Stimulated activated CD8-positive, alpha-beta memory T cell treated with anti-CD3 and anti-CD28 coated beads, Interleukin-12 subunit alpha, Interleukin-12 subunit beta, amount 100 ng/mL, for 24 hours (primary cell): Measurements from ENCODE around the gene CAMKMT.

ENCODE experiments used
- DNase-seq: peaks from one replicate; pipeline ENCODE4 v3.0.0-alpha.2; 2020; ENCODE audit errors: extremely low read depth

The CAMKMT gene

DNA sequence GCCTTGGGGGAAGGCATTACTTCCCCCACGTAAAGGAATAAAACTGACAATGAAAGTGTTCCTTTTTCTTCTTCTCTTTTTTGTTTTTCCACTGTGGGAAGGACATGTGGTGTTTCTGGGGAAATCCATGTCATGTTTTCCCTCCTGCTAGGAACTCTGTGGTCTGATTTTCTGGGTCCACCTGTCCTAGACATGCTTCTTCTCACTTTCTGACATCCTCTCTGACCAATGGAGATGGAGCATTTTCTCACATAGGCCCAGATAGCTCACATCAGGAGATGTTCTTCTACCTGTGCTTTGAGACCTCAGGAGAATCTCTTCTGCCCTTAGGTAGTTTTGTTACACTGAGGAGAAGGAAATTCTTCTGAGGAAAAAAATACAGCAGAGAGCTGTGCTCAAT is 327.8 kb downstream of the CAMKMT start:
- DNase-seq: no peak

DNA sequence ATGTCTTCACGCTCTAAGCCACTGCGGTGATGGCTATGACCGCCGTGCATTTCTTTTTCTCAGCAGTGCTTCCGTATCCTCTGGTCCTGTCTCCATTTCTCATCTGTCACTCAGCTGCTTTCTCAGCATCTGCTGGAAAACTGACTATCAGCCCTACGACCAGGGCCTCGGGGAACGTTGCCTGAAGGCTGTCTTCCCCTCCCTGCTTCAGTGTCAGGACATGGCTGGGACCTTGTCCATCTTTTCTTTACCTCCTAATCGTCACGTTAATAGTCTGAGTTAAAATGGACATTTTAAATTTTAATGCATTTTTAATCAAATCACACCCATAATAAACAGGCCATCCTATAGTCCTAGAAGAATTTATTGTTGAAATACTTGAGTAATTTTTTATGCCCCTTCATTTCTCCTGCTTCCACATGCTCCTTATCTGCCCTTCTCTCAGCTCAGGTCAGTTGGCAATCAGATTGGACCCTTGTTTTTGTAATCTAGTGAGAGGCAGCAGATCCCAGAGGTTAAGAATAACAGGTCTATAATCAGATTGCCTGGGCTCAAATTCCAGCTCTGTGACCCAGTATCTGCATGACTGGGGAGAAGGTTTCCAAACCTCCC is 329.5 kb downstream of the CAMKMT start:
- no peak for DNase-seq

DNA sequence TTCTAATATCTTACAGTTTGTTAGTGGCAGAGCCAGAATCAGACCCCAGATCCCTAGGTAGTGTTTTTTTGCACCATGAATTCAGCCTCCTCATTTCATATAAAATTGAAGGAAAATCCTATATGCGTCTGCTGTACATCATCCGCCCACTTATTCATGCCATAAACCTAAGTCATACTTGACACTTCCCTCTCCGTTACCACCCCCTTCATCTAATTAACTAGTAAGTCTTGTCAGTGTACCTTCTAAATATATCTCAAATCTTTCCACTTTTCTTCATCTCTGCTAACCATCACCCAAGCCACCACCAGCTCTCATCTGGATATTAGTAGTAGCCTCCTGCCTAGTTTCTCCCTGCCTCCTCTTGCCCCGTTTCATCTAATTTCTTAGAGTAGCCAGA is 331.1 kb downstream of the CAMKMT start:
- no peak for DNase-seq

DNA sequence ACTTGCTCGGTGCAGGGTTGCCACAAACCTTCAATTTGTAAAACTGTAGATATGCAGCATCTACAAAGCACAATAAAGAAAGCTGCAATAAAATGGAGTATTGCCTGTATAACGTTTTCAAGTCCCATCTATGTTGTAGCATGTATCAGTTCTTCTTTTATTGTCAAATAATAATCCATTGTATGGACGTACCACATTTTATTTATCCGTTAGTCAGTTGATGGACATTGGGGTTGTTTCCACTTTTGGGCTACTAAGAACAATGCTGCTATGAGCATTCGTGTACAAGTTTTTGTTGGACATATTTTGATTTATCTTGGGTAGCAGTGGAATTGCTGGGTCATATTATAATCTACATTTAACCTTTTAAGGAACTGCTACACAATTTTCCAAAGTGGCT is 339.1 kb downstream of the CAMKMT start:
- no peak for DNase-seq

DNA sequence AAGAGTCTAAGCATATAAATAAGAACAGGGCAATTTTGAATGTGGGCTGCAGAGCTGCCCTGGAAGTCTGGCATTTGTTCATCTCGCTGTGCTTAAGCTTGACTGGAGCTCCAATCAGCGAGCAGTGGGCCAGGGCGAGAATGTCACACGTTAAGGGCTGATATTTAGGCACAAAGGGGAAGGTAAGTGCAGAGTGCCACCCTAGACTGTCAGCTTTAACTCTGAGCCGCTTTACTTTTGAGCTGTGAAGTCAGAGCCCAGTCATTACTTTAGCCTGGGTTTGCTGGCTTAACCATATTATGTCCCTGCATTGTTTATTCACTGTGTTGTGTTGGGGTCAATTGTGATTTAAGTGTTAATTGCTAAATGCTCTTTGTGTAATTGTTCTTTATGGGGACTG is 343.6 kb downstream of the CAMKMT start:
- DNase-seq: no peak

DNA sequence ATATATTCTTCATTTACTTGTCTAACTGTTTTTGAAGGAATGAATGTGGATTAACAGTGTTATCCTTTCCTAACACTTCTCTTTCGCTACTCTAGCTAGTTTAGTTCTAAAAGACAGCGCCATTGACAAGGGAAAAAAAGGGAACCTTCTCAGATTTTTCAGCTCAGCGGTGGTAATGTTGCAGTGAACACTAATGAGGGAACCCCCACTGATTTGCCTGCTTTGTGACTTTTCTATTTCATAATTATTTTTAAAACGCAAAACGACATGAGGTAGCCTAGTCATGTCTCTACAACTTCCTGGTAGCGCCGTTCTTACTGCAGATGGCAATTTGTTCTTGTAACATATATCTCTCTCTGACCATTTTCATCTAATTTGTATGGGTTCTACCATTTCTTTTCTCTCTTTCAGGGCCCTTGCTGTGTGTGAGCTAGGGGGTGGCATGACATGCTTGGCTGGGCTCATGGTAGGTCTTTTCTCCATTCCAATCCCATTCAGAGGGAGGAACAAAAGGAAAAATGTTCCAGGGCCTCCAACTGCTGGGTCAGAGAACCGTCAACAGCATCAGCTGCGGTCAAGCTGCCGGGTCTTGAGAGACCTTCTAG is 344.2 kb downstream of the CAMKMT start:
- DNase-seq: no peak

DNA sequence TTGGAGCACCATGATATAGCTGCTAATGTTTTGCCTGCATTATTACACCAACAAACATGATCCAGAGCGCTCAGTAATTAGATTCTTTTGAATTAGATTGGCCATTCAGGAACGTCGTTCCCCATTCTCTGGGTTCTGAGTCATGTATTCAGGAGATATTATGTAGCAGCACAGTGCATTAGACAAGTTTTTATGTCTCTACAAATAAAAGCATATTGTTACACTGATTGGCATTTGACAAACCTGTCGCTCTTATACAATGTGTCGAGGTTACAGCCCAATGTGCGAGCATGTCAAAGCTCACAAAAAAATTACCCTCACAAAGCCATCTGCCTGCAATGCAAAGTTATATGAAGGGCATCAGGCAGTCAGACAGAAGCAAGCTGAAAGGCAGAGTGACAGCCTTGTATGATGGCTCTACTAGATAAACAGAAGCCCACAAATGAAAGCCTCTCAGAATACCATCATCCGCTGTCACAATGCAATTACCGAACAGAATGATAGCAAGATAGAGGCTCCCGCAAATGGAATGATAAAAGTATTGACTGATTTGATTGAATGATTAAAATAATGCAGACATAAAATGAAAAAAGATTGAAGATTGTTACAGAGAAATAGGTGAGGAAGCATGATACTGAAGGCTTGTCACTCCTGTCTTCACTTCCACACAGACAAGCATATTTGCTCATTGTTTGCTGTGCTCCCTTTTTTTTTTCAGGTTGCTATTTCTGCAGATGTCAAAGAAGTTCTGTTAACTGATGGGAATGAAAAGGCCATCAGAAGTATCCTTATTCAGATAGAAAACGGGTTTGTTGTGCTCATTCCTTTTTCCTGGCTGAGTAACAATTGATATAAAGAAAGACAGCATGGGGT is 345.2 kb downstream of the CAMKMT start:
- DNase-seq: no peak

DNA sequence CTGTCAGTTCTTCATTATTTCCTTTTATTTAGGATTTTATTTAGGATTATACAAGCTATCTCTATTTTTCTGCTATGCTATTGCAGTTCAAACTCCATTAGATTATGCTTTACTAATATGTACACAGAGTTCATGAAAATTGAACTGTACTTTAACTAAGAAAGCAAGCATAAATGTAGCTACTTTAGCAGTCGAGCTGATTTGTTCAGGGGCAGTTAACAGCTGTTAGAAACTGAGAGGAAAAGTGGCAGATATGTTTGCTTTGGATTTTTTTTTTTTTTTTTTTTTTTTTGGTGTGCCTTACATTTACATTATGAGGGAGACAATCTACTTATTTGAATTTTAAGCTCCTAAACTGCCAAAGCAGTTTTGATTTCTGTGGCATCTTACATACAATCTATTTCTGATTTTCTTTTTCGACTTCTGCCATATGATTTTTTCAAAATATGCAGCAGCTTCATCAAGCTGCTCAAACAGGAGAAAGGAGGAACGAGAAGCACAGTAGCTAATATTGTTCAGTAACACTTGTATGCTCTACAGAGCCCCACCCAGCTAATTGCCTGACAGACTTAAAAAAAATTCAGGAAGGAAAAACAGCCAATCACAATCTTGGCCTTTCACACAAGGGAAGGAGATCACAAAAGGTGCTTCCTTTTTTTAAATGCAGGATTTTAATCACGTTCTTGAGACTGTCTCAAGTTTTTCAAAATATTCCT is 346.4 kb downstream of the CAMKMT start:
- DNase-seq: no peak

DNA sequence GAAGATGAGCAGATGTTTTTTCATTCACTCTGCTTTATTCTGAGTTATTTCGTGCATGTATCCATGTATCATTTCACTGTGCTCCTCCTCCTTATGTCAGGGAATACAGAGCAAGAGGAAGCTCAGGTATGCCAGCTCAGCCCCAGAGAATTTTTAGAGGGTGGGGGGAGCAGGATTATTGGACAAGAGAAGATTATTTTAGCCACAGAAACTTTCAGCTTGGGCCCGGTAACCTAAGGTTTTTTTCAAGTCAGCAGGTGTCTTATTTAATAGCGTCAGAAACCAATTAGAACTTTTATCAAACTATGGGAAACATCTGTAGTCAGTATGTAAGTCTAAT is 346.9 kb downstream of the CAMKMT start:
- no peak for DNase-seq

DNA sequence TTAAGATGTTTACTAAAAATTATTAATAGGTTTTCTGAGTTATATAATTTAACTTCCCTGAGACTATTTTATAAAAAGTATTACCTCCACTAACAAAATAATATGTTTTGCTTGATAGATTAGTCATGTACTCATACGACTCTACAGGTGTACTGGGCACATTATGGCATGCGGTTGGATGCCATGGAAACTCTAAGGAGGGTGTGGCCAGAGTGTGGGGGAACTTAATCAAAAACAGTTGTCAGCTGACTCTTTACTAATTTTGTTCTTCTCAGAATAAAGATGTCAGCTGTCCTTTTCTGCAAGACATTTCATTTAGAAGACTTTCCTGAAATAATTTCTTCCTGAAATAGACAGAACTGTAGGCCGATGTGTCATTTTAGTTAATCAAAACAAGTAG is 351.4 kb downstream of the CAMKMT start:
- DNase-seq: no peak

DNA sequence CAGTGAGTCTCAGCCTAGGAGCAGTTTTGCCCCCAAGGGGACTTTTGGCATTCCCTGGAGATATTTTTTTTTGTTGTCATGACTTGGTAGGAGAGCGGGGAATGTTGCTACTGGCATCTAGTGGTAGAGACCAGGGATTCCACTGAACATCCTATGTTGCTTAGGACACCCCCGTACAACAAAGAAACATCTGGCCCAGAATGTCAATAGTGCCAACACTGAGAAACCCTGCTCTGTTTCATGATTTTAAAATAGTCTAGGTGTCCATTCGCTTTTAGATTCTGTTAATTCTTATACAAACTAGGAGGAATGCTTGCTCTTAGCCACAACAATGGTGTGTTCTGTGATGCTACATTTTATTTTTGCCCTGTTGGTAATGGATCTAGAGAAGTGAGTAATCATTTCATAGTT is 353.9 kb downstream of the CAMKMT start:
- DNase-seq: no peak

DNA sequence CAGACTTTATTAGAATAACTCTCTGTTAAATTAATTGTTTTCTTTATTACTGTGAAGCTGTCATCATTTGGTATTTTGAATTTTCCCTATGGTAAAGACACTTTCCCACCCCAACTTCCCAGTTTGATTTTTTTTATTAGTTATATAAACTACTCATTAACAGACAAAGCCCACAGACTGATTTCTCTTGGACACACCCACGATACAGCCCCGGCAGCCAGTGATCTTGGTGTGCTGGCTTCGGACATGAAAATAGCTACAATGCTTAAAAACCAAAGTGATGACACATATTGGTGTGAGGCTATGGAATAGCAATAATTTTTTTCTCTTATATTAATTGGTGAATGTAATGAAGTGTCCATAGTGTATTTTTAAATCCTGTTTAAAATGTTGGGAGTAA is 354.4 kb downstream of the CAMKMT start:
- DNase-seq: no peak

DNA sequence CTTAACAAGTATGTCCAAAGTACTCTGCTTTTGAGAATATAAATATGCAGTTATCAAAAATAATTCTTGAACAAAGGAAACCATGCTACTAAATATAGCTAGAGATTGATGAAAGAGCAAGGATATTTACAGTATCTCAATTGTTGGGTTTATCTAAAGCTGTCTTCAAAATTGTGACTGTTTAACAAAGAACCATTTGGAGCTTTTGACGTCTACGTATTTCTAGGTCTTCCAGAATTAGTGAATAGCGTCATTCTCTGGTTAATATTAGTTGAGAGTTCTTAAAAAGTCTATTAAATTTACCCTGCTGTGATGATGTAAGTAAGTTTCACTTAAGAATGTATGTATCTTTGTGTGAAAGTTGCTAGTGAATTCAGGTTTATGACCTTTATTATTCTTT is 356.7 kb downstream of the CAMKMT start:
- DNase-seq: no peak

DNA sequence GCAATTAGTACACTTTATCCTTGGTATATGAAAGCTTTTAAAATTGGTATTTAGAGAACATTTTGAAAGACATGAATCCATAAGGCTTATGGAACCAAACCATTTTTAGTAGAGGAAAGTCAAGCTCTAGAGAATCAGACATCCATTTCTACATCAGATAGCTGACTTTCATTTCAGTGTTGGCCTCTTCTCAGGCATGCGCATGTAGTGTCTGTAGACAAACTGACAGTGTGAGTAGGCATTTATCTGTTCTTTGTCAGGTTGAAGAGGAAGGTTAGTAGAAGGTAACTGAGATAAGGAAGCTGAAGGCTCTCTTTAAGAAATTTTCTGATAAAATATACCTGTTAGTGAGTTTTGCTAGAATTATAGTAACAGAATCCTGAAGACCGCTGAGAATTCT is 357.8 kb downstream of the CAMKMT start:
- DNase-seq: no peak

DNA sequence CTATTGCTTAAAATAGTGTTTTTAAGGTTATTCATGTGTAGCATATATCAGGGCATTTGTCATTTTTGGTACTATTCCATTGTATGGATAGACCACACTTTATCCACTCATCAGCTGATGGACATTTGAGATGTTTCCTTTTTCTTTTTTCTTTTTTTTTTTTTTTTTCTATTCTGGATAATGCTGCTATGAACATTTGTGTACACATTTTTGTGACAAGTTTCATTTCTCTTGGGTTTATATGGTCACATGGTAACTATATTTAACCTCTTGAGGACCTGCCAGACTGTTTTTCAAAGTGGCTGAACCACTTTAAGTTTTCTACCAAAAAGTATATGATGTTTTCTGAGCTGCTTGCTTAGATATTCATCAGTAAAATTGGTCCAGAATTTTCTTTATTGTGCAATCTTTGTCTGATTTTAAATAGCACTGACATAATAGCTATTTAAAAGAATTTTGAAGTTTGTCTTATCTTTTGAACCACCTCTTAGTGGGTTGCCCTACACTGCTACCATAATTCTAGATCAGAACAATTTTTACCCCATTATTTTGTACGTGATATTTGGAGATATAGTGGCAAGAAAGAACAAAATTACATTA is 360.4 kb downstream of the CAMKMT start:
- no peak for DNase-seq

DNA sequence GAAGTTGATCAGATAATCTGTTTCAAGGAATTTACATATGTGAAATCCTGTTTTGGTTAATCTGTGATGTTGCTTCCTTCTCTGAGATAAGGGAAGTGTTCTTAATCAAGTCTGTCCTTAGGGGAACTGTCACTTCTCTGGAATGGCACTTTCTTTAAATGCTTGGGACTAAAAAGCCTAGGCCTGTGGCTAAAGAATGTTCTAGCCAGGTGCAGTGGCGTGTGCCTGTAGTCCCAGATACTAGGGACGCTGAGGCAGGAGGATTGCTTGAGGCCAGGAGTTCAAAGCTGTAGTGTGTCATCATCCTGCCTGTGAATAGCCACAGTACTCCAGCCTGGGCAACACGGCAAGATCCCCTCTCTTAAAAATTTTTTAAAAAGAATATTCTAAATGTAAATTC is 362.2 kb downstream of the CAMKMT start:
- no peak for DNase-seq

DNA sequence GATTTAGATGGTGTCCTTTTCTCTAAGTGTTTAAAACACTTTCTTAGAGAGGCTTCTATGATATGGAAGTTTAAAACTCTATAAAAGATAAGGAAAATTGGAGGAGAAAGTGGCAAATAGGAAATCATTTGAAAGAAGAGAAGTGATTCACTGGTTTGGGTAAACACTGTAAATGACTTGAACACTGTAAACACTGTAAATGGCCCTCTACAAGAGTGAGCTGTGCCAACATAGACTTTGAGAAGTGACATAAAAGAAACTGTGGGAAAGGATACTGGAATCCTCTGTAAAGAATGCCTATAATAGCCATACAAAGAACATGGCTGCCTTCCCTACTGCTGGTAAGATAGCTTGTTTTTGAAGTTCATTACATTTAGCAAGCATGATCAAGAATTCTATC is 368.8 kb downstream of the CAMKMT start:
- DNase-seq: no peak

DNA sequence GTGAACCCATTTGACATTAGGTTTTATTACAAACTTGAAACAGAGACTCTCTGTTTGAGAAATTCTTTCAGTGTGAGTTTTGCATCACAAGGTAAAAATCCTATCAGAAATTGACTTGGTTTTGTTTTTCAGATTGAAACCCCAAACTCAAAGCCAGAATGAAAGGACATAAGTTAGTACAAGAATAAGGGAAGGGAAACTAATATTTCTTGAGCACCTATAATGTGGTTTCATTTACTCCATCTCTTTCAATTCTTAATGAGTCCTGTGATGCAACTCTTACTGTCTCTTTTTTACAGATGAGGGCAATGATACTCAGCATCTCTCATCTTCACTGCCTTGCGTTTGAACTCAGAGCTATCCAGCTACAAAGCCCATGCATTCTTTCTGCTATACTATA is 369.8 kb downstream of the CAMKMT start:
- no peak for DNase-seq

DNA sequence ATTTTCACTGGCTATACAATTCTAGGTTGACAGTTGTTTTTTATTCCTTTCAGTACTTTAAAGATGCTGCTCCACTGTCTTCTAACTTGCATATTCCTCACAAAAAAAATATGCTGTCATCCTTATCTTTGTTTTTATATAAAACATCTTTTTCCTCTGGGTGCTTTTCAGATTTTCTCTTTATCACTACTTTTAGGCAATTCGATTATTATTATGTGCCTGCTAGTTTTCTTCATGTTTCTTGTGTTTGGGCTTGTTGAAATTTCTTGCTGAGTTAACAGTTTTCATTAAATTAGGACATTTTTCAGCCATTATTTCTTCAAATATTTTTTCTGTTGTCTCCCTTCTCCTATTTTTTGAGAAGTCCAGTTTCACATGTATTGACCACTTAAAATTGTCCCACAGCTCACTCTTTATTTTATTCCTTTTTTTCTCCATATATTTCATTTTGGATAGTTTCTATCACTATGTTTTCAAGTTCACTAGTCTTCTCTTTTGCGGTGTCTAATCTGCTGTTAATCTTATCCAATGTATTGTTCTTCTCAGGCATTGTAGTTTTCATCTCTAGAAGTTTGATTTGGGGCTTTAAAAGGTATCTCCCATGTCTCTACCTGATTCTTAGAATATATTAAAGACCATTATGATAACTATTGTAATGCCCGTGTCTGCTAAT is 374.7 kb downstream of the CAMKMT start:
- DNase-seq: no peak

DNA sequence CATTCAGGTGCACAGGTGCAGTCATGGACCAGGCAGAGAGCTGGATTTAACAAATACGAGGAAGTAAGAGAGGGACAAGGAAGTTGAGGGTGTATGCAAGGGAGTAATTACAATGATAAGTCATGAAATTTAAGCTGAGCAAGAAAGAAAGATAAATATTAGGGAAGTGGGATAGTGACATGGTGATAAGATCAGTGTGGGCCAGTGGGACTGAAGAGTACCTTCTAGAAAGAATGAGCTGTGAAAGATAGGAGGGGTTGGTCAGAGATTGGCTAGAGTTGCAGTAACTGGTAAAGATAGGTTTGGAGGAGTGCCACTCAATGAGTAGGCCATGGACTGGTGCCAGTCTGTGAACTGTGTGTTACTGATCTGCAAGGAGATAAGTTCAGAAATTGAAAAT is 378.9 kb downstream of the CAMKMT start:
- DNase-seq: no peak

DNA sequence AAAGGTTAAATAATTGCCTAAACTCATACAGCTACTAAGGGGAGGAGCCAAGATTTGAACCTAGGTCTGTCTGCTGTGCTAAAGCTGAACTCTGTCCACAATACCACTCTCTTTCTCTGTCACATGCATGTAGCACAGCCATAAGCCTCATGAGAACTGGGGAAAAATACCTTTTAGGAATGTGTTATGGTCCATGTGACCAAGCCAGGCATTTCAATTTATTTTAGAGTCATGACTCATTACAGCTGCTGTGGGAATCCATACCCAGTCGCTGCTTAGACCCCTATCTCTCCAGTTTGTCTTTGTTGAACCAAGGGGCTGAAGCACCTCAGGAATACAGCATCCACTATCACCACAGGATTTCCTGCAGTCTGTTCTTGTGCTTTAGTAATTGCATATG is 379.8 kb downstream of the CAMKMT start:
- no peak for DNase-seq

DNA sequence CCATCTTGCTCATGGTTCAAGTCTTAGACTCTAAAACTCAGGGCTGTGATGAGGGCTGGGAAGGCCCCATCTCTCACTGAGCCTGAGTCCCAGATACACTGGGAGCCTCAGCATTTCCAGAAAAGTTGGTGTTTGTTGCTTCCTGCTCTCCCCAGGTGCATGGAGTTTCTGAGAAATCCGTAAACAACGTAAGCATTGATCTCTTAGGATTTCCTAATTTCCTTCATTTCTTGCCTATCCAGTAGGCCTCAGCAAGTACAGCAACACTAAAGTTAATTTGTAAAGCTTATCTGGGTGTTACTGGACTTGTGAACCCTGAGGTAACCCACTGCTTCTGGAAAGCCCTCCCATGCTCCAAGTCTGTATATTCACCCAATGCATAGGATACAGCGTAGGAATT is 380.3 kb downstream of the CAMKMT start:
- no peak for DNase-seq
